ENCODE measurements around the gene DFFB.

The DFFB gene

DNA sequence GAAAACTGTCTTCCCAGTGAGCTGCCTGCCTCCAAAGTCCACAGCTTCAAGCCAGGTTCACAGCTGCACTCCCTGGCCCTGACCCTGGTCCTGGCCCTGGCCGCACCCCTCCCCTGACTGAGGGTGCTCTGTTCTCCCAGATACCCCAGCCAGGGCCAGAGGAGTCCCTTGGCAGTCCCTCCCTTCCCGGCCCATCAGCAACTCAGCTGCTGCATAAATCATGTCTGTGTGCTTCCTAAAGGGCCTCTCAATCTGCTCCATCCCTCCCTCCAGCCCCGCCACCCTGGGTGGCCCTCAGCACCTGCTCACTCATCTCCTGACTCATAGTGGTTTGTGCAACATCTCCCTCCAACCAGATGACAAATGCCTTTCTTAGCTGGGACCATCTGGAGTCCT lies 67.5 kb downstream of the DFFB start:
- Histone ChIP-seq H3K27me3 (ENCODE audit: insufficient read depth, poor library complexity, severe bottlenecking) (no peaks in the 10 kb centered on the region), H3K4me3 (replicated peaks; ENCODE audit: insufficient read depth, low read length) (no peak overlapping the region), H3K27ac (replicated peaks) (no peak overlapping the region)
- TF ChIP-seq SPI1 (IDR thresholded peaks at IDR 0.05; ENCODE audit: borderline replicate concordance, low read depth) (no peak), REST (IDR thresholded peaks at IDR 0.05; ENCODE audit: insufficient replicate concordance, low read depth) (no peak), POLR2AphosphoS5 (IDR thresholded peaks at IDR 0.05; ENCODE audit: low read depth) (no peak), CTCF (IDR thresholded peaks at IDR 0.05; ENCODE audit: insufficient read depth, low read length) (no peak), GABPA (IDR thresholded peaks at IDR 0.05; ENCODE audit: low read depth) (no peak)
- DNase-seq (ENCODE audit: low read depth in 1 of 2, low spot score in 1 of 2), result no peak

- Histone ChIP-seq H3K27ac (replicated peaks) (no peak overlapping the region), H3K27me3 (ENCODE audit: insufficient read depth, poor library complexity, severe bottlenecking) (no peaks in the 10 kb centered on the region), H3K4me3 (replicated peaks; ENCODE audit: insufficient read depth, low read length) (no peak overlapping the region)
- DNase-seq (ENCODE audit: low read depth in 1 of 2, low spot score in 1 of 2), result no peak
- no peak for TF ChIP-seq SPI1 (IDR thresholded peaks at IDR 0.05; ENCODE audit: borderline replicate concordance, low read depth)
- no peak for TF ChIP-seq REST (IDR thresholded peaks at IDR 0.05; ENCODE audit: insufficient replicate concordance, low read depth)
Measured at GRCh38 chr1:3925256-3925655, 68.0 kb downstream of the DFFB start.

GRCh38 chr1:3925762-3926161 lies 68.5 kb downstream of the DFFB start:
- no peak for DNase-seq (ENCODE audit: low read depth in 1 of 2, low spot score in 1 of 2)
- no peak overlapping the region for H3K27ac ChIP-seq (replicated peaks)
- TF ChIP-seq CTCF (IDR thresholded peaks at IDR 0.05; ENCODE audit: insufficient read depth, low read length) (no peak), POLR2AphosphoS5 (IDR thresholded peaks at IDR 0.05; ENCODE audit: low read depth) (no peak), REST (IDR thresholded peaks at IDR 0.05; ENCODE audit: insufficient replicate concordance, low read depth) (no peak), GABPA (IDR thresholded peaks at IDR 0.05; ENCODE audit: low read depth) (no peak), SPI1 (IDR thresholded peaks at IDR 0.05; ENCODE audit: borderline replicate concordance, low read depth) (no peak)
- H3K27me3 ChIP-seq (ENCODE audit: insufficient read depth, poor library complexity, severe bottlenecking), result no peaks in the 10 kb centered on the region
- H3K4me3 ChIP-seq (replicated peaks; ENCODE audit: insufficient read depth, low read length), result no peak overlapping the region

GRCh38 chr1:3926956-3927355 lies 69.7 kb downstream of the DFFB start:
- TF ChIP-seq GABPA (IDR thresholded peaks at IDR 0.05; ENCODE audit: low read depth), result no peak
- H3K4me3 ChIP-seq (replicated peaks; ENCODE audit: insufficient read depth, low read length), result no peak overlapping the region
- DNase-seq (ENCODE audit: low read depth in 1 of 2, low spot score in 1 of 2), result no peak
- no peaks in the 10 kb centered on the region for H3K27me3 ChIP-seq (ENCODE audit: insufficient read depth, poor library complexity, severe bottlenecking)
- H3K27ac ChIP-seq (replicated peaks), result no peak overlapping the region
